Keratinocyte (primary cell): ENCODE results near the gene MICA.
"Not testable (repeated sequence)": the region's sequence is repeated elsewhere in the genome, so short reads cannot be mapped to it uniquely, and the experiment has no call there.

Experiments
- EZH2 ChIP-seq: IDR thresholded peaks from one replicate; pipeline ENCODE4 v1.6.1; 2012; ENCODE audit warnings: inconsistent platforms, mild to moderate bottlenecking, low read length, moderate library complexity
- TF ChIP-seq, protein P1 (sequence below), 3 experiments: IDR thresholded peaks in 1 of 3; conservative IDR thresholded peaks in 1 of 3; optimal IDR thresholded peaks in 1 of 3; 2 replicates in 2 of 3; 3 replicates in 1 of 3; pipeline versions ENCODE3 to v1.5.1; 2011; ENCODE audit warnings: low read length in 3 of 3, mild to moderate bottlenecking in 3 of 3, moderate library complexity in 2 of 3, control low read depth in 1 of 3, inconsistent platforms in 1 of 3; ENCODE audit not compliant: insufficient read depth in 2 of 3; ENCODE audit errors: extremely low read depth in 1 of 3

DNA sequence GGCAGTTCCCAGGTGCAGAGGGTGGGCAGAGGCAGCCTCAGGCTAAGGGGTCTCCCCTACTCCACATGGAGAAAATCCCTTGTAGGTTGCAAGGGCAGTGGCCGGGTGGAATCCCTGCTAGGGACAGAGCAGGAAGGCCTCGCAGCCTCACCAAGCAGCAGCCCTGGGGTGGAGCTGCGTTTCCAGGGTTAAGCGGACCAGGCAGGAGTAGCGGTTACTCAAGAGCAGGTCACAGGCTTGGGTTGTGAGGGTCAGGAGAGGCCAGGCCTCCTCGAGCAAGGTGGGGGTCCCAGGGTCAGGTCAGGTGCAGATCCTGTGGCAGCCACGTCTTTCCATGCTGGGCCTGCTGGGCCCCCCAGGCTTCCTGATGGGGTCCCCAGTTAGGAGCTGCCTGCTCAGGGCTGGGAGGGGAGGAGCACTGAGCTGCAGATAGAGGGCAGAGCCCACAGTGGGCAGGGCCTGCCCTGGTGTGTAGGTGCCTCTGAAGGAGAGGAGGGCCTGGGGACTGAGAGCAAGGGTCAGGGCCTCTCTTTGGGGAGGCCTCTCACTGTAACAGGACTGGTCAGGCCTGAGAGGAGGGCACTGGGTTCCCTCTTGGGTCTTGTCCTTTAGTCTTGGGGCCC, 10.9 kb downstream of the MICA start:
- TF ChIP-seq, protein P1, sequence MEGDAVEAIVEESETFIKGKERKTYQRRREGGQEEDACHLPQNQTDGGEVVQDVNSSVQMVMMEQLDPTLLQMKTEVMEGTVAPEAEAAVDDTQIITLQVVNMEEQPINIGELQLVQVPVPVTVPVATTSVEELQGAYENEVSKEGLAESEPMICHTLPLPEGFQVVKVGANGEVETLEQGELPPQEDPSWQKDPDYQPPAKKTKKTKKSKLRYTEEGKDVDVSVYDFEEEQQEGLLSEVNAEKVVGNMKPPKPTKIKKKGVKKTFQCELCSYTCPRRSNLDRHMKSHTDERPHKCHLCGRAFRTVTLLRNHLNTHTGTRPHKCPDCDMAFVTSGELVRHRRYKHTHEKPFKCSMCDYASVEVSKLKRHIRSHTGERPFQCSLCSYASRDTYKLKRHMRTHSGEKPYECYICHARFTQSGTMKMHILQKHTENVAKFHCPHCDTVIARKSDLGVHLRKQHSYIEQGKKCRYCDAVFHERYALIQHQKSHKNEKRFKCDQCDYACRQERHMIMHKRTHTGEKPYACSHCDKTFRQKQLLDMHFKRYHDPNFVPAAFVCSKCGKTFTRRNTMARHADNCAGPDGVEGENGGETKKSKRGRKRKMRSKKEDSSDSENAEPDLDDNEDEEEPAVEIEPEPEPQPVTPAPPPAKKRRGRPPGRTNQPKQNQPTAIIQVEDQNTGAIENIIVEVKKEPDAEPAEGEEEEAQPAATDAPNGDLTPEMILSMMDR (optimal IDR thresholded peaks at IDR 0.05 in 1 of 3, IDR thresholded peaks at IDR 0.05 in 1 of 3, conservative IDR thresholded peaks at IDR 0.05 in 1 of 3; ENCODE audit: extremely low read depth in 1 of 3, insufficient read depth in 2 of 3, low read length in 3 of 3): not testable (repeated sequence)
- TF ChIP-seq EZH2: not testable (repeated sequence)
